Activated T-cell treated with anti-CD3 and anti-CD28 coated beads for 1 hour (primary cell): Measurements from ENCODE around the gene CARMIL1.
"Not testable (repeated sequence)": the region's sequence is repeated elsewhere in the genome, so short reads cannot be mapped to it uniquely, and the experiment has no call there.

Source experiments
- DNase-seq: peaks from one replicate; pipeline ENCODE4 v3.0.0-alpha.2; 2020; ENCODE audit warnings: low read depth

The CARMIL1 gene

DNA sequence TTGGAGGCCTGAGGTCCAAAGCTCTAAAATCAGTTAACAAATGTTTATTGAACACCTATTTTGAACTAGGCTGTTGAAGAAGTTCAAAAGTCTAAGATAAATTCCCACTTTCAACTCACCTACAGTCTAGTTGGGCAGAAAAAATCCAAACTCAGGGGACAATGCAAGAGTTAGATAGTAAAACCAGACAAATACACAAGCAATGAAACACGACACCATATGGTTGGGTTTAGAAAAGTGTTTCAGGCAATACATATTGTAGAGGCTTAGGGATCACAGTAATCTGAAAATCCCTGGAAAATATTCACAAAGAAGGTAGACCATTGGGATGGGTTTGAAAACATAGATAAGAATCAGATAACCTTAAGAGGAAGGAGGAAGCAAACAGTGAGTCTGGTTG is 1.3 kb upstream of the CARMIL1 start:
- DNase-seq: no peak

DNA sequence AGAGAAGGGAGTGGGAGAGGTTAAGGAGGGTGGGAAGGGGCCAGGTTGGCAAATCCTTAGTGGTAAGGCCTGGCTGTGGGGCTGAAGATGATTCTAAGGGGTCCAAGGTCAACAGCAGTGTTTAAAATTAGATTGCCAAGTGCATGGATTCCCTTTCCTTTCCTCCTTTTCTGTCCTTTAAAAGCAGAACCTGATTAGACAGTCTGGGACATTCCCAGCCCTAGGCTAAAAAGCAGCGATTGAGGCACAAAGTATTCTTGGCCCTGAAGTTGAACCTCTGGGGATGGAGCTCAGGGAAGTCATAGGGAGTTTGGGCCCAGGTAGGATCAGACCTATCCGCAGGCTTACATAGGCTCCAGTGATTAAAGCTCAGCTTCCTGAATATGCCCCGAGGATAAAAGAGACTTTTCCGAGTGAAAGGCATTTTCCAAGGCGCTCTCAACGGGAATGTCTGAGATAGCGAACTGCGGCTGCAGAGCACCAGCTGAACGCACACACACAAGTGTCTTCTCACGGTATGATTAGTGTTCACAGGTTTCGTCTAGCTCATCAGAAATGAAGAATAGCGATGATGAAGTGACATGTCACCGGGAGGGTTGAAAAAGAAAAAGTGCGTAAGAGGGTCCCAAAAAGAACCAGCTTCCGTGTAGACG is 787 bp upstream of the CARMIL1 start:
- DNase-seq: no peak

DNA sequence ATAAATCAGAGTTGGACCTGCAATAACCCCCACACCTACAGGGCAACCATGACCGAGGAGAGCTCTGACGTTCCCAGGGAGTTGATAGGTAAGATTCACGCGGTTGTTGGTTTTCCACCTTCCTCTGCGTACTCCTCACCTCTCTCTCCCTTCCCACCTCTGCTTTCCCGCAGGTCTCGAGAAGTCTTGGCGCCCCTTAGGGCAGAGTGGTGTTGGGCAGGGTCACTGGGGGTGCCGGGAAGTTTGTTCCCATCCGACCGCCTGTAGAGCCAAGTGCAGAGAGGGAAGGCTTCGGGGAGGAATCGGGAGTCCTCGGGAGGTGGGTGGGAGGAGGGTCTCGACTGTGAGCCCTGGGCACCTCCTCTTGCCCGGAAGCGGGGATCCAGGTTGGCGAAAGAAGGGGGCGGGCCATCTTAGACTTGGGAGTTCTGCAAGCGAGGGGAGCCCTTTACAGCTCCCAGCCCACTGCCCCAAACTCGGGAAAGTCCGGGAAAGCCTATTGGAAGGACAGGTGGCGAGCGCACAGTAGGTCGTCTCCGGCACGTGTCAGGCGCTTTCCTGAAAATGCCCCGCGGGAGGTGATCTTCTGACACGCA is 672 bp downstream of the CARMIL1 start:
- no peak for DNase-seq

DNA sequence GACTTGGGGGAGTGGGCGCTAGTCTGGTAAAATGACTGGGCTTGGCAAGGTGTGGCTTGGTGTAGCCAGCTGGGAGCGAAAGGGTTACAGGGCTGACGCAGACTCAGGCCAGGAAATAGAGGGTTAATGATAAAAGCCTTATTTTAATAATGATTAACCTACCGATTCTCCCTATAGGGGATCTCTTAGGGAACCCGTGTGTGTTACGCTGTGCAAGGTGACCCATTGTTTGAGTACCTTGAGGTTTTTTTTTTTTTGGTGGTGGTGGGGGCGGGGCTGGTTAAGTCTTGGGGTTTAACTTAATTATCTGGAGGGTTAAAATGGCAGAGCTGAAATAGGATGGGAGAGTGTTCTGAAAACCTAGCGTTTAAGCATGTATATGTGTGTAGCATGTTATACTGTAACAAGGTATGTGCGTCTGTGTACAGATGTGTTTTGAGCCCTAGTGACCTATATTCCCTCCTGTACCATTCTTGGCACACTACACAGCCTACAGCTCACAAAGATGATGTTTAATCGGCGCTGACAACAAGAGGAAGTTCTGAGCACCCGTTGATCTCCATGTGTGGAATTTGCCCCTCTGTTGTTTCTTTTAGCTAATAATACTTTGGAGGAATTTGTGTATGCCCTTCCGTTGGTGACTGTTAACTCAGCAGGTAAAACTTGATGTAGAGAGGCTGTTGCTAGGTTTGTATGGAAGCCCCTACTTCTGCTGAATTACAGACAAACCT is 1.3 kb downstream of the CARMIL1 start:
- no peak for DNase-seq

DNA sequence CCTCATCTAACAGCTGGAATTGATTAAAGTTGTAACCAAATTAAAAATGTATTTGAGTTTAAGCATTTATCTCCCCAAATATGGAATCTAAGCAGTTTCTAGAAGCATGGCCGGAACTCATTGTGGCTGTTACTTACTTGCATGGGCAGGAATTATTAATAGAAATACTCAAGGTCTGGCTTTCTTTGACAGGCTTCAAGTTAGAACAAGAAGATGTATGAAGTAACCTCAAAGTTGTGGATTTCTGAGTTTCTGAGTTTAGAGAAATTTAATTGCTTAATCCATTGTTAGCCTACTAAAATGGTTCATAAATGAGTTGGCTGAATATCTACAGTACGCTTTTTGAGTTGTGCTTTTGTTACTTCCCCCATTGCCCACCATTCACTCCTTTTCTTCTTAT is 7.7 kb downstream of the CARMIL1 start:
- DNase-seq: no peak

- no peak for DNase-seq
Observed at GRCh38 chr6:25287941-25288340, 8.8 kb downstream of the CARMIL1 start.

GRCh38 chr6:25288518-25288917 is 9.3 kb downstream of the CARMIL1 start:
- DNase-seq: no peak

GRCh38 chr6:25290306-25291060 is 11.3 kb downstream of the CARMIL1 start:
- no peak for DNase-seq

GRCh38 chr6:25292384-25292783 is 13.2 kb downstream of the CARMIL1 start:
- DNase-seq: no peak

GRCh38 chr6:25295651-25296050 is 16.5 kb downstream of the CARMIL1 start:
- DNase-seq: no peak

GRCh38 chr6:25296217-25296905 is 17.2 kb downstream of the CARMIL1 start:
- no peak for DNase-seq

- no peak for DNase-seq
Observed at GRCh38 chr6:25297039-25297441, 17.9 kb downstream of the CARMIL1 start.

DNA sequence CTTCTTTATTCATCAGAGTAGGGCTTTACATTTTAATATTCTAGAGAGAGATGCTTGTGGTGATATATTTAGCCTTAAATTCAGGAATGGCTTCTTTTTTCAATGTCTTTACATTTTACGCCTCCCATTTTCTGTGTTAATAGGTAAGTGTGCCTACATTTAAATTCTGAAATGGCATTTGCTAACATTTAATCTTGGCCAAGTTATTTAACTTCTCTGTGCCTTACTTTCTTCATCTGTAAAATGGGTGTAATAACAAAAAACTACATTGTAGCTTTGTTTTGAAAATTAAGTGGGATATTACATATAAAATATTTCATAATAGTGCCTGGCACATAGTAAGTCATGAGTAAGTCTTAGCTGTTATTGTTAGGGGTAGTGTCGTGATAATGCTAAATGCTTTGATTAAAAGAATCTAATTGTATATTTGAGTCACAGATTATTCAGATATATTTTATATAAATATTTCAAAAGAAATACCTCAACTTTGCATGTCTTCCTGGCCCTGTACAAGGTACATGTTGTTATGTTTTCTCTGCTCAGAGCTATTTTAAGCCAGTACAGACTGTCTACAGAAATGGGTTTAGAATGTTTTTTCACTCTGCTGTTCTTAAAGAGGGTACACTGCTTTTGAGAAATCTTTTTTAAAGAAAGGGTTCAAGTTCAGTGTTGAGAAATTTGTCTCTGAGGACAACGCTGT is 18.8 kb downstream of the CARMIL1 start:
- no peak for DNase-seq

GRCh38 chr6:25298523-25298865 is 19.3 kb downstream of the CARMIL1 start:
- not testable (repeated sequence) for DNase-seq

DNA sequence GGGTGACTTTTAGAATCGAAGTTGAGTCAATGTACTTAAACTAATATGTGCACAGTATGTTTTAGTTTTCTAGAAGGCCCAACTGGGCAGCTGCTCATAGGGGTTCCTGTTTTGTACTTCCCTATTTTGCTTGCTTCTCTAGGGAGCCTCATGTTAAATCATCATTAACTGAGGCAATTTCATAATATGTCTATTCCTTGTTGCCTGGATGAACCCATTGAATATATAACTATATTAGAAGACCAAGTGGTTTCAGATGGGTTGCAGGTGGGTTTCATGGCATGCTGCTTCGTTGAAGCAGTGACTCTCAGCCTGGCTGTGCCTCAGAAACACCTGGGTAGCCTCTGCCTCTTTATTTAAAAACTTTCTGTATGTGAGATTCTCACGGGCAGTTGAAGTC is 22.2 kb downstream of the CARMIL1 start:
- DNase-seq: no peak

DNA sequence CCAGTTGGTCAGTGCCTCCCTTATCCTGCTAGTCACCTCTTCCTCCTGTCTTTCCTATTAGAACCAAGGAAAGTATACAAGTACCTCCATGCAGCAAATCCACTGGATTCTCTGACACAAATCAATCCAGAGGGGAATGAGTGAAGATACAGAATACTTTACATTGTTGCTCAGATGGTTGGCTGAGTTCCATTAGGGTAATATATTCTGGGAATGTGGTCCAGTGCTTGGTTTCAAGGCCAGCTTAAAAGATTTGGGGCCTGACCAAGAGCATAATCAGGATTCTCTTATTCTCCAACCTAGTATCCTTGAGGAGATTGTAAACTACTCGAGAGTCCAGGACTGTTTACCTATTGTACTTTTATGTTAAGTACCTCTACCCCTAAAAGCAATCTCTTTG is 23.0 kb downstream of the CARMIL1 start:
- DNase-seq: no peak

DNA sequence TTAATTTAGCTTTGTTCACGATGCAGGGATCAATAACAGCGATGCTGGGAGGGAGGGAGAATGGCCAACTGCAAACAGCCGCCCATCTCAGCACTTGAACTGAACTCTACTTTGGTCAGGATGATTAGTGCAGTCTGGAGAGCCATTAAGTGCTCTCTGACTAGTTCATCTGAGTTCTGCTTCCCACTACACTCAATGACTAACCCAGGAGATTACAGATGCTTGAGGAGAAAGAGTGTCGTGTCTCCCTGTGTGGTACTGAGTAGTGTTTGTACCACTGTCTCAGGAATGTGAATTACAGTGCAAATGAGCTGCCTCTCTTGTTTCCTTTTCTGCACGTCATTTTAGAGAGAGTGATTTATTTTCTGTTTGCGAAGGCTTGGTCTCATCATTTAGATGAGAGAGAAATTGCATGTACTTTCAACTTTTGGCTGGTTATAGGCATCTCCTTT is 23.5 kb downstream of the CARMIL1 start:
- DNase-seq: no peak

DNA sequence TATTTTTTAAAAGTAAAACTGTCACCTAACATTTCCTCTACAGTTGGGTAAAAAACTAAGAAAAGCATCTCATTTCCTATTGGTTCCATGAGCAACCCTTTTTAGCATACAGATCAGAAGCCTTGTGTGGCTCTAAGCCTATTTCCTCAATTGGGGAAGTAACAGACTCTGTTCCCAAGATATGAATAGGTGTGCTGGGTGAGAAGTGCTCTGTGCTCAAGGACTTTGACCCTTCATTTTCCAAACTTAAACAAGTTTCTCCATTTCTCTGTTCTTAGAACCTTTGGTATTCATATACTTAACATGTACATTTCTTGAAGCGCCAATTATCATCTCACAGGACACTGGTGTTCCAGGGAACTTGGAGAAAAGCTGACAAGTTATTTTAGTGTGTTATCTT is 24.1 kb downstream of the CARMIL1 start:
- DNase-seq: no peak

DNA sequence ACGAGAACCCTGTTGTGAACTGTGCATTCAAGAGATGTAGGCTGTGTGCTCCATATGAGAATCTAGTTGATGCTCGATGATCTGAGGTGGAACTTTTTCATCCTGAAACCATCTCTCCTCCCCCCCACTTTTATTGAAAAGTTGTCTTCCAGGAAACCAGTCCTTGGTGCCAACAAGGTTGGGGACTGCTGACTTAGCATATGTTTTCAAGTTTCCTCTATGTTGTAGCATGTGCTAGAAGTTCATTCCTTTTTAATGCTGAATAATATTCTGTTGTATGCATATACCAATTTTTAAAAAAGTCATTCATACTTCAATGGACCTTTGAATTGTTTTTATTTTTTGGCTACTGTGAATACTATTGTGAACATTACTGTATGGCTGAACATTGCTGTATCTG is 27.2 kb downstream of the CARMIL1 start:
- no peak for DNase-seq

- no peak for DNase-seq
Observed at GRCh38 chr6:25307805-25308494, 28.8 kb downstream of the CARMIL1 start.

- DNase-seq: no peak
Observed at GRCh38 chr6:25309886-25310285, 30.7 kb downstream of the CARMIL1 start.
